ENCODE measurements around the gene ZNF697.
"Not testable (repeated sequence)": the region's sequence is repeated elsewhere in the genome, so short reads cannot be mapped to it uniquely, and the experiment has no call there.

The ZNF697 gene

GRCh38 chr1:119588621-119589020 lies 59.4 kb downstream of the ZNF697 start:
- H3K27me3 ChIP-seq (ENCODE audit: control insufficient read depth, insufficient read depth, low read length) = no peaks in the 10 kb centered on the region
- no peaks in the 10 kb centered on the region for H3K9me3 ChIP-seq (ENCODE audit: control insufficient read depth, insufficient read depth, low read length)
- H3K4me1 ChIP-seq (ENCODE audit: control insufficient read depth, insufficient read depth, low read length) = no peaks in the 10 kb centered on the region

GRCh38 chr1:119587341-119587740 lies 60.7 kb downstream of the ZNF697 start:
- Histone ChIP-seq H3K27me3 (ENCODE audit: control insufficient read depth, insufficient read depth, low read length) (no peaks in the 10 kb centered on the region), H3K4me1 (ENCODE audit: control insufficient read depth, insufficient read depth, low read length) (no peaks in the 10 kb centered on the region), H3K9me3 (ENCODE audit: control insufficient read depth, insufficient read depth, low read length) (no peaks in the 10 kb centered on the region), H3K9ac (ENCODE audit: low read depth, low read length) (no peak overlapping the region), H3K36me3 (ENCODE audit: control insufficient read depth, insufficient read depth, low read length) (no peaks in the 10 kb centered on the region), H3K4me3 (ENCODE audit: low read depth, low read length) (no peak overlapping the region)

More at GRCh38 chr1:119588621-119589020, 59.4 kb downstream of the ZNF697 start:
- no peak overlapping the region for H3K9ac ChIP-seq (ENCODE audit: low read depth, low read length)
- no peak overlapping the region for H3K4me3 ChIP-seq (ENCODE audit: low read depth, low read length)
- no peaks in the 10 kb centered on the region for H3K36me3 ChIP-seq (ENCODE audit: control insufficient read depth, insufficient read depth, low read length)

- not testable (repeated sequence) for H3K4me1 ChIP-seq (ENCODE audit: control insufficient read depth, insufficient read depth, low read length); H3K36me3 ChIP-seq (ENCODE audit: control insufficient read depth, insufficient read depth, low read length)
Measured at GRCh38 chr1:119585801-119586200, 62.3 kb downstream of the ZNF697 start.

GRCh38 chr1:119582801-119583200 lies 65.3 kb downstream of the ZNF697 start:
- no peak overlapping the region for H3K4me3 ChIP-seq (ENCODE audit: low read depth, low read length)
- H3K9me3 ChIP-seq (ENCODE audit: control insufficient read depth, insufficient read depth, low read length) = no peaks in the 10 kb centered on the region
- no peaks in the 10 kb centered on the region for H3K27me3 ChIP-seq (ENCODE audit: control insufficient read depth, insufficient read depth, low read length)
- H3K36me3 ChIP-seq (ENCODE audit: control insufficient read depth, insufficient read depth, low read length) = no peaks in the 10 kb centered on the region
- no peaks in the 10 kb centered on the region for H3K4me1 ChIP-seq (ENCODE audit: control insufficient read depth, insufficient read depth, low read length)
- no peak overlapping the region for H3K9ac ChIP-seq (ENCODE audit: low read depth, low read length)

More at GRCh38 chr1:119585801-119586200, 62.3 kb downstream of the ZNF697 start:
- H3K9ac ChIP-seq (ENCODE audit: low read depth, low read length); H3K27me3 ChIP-seq (ENCODE audit: control insufficient read depth, insufficient read depth, low read length); H3K9me3 ChIP-seq (ENCODE audit: control insufficient read depth, insufficient read depth, low read length); H3K4me3 ChIP-seq (ENCODE audit: low read depth, low read length): not testable (repeated sequence)

- not testable (repeated sequence) for H3K36me3 ChIP-seq (ENCODE audit: control insufficient read depth, insufficient read depth, low read length); H3K4me3 ChIP-seq (ENCODE audit: low read depth, low read length); H3K4me1 ChIP-seq (ENCODE audit: control insufficient read depth, insufficient read depth, low read length); H3K27me3 ChIP-seq (ENCODE audit: control insufficient read depth, insufficient read depth, low read length); H3K9me3 ChIP-seq (ENCODE audit: control insufficient read depth, insufficient read depth, low read length); H3K9ac ChIP-seq (ENCODE audit: low read depth, low read length)
Measured at GRCh38 chr1:119581076-119581475, 67.0 kb downstream of the ZNF697 start.

- H3K36me3 ChIP-seq (ENCODE audit: control insufficient read depth, insufficient read depth, low read length) = no peaks in the 10 kb centered on the region
- H3K27me3 ChIP-seq (ENCODE audit: control insufficient read depth, insufficient read depth, low read length) = no peaks in the 10 kb centered on the region
- no peaks in the 10 kb centered on the region for H3K9me3 ChIP-seq (ENCODE audit: control insufficient read depth, insufficient read depth, low read length)
- H3K4me1 ChIP-seq (ENCODE audit: control insufficient read depth, insufficient read depth, low read length) = no peaks in the 10 kb centered on the region
- H3K9ac ChIP-seq (ENCODE audit: low read depth, low read length) = no peak overlapping the region
- no peak overlapping the region for H3K4me3 ChIP-seq (ENCODE audit: low read depth, low read length)
Measured at GRCh38 chr1:119573886-119574285, 74.2 kb downstream of the ZNF697 start.

GRCh38 chr1:119569930-119570622 lies 78.0 kb downstream of the ZNF697 start:
- H3K4me3 ChIP-seq (ENCODE audit: low read depth, low read length); H3K4me1 ChIP-seq (ENCODE audit: control insufficient read depth, insufficient read depth, low read length); H3K36me3 ChIP-seq (ENCODE audit: control insufficient read depth, insufficient read depth, low read length); H3K27me3 ChIP-seq (ENCODE audit: control insufficient read depth, insufficient read depth, low read length); H3K9ac ChIP-seq (ENCODE audit: low read depth, low read length); H3K9me3 ChIP-seq (ENCODE audit: control insufficient read depth, insufficient read depth, low read length): not testable (repeated sequence)

Measured in iPS-15b (cell line).